HUES6 (cell line): ENCODE measurements around the gene HSPA13.
"Not testable (repeated sequence)": the region's sequence is repeated elsewhere in the genome, so short reads cannot be mapped to it uniquely, and the experiment has no call there.

ENCODE experiments used
- H3K27ac ChIP-seq: 2 replicates; pipeline ENCODE4 v1.7.0; 2013; ENCODE audit warnings: low read depth, mild to moderate bottlenecking, low read length, inconsistent platforms
- H3K27me3 ChIP-seq: 2 replicates; pipeline ENCODE4 v1.6.1; 2013; ENCODE audit warnings: low read length; ENCODE audit not compliant: control insufficient read depth, insufficient read depth
- H3K36me3 ChIP-seq: 2 replicates; pipeline ENCODE4 v1.6.1; 2013; ENCODE audit warnings: low read length; ENCODE audit not compliant: control insufficient read depth, insufficient read depth
- H3K4me1 ChIP-seq: 2 replicates; pipeline ENCODE4 v1.6.1; 2013; ENCODE audit warnings: low read length; ENCODE audit not compliant: control insufficient read depth, insufficient read depth
- H3K4me3 ChIP-seq: 2 replicates; pipeline ENCODE4 v1.5.1; 2013; ENCODE audit warnings: low read depth, low read length
- H3K9ac ChIP-seq: one replicate; pipeline ENCODE4 v1.6.1; 2013; ENCODE audit warnings: mild to moderate bottlenecking, low read length
- H3K9me3 ChIP-seq: 2 replicates; pipeline ENCODE4 v1.6.1; 2013; ENCODE audit warnings: low read depth, low read length; ENCODE audit not compliant: control insufficient read depth, insufficient read depth

Gene HSPA13

DNA sequence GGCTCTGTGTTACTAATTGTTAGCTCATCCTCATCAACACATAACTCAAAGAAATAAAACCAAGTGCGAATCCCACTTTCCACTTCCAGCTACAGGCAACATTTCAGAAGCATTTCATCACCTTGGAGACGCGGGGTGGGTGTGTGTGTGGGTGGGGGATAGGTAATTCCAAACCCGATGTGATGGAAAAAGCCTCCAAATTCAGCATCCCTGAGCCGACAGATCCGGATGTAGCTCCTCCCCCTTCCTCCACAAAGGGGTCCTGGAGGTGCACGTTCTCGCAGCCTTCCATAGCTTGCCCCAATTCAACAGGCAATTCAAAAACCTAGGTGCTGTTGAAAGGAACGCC is 486 bp downstream of the HSPA13 start:
- Histone ChIP-seq H3K27ac (no peak overlapping the region), H3K4me3 (peak overlapping the region; percentile 95), H3K27me3 (no peaks in the 10 kb centered on the region)

DNA sequence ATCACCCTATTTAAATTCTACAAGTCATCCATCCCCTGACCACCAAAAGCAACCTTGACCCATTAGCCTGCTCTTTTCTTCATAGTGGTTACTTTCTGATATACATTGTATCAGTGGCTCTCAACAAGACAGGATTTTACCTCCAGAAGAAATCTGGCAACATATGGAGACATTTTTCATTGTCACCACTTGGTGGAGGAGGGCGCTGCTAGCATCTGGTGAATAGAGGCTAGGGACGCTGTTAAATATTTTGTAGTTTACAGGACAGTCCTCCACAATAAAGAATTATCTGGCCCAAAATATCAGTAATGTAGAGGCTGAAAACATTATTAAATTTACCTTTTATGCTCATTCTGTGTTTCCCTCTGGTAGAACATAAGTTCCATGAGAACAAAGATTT is 6.1 kb downstream of the HSPA13 start:
- Histone ChIP-seq H3K9me3 (no peaks in the 10 kb centered on the region), H3K36me3 (peaks cover 65% of the 10 kb centered on the region)

More for the DNA sequence above, 486 bp downstream of the HSPA13 start:
- Histone ChIP-seq H3K9me3 (no peaks in the 10 kb centered on the region), H3K4me1 (peaks cover 14% of the 10 kb centered on the region), H3K36me3 (peaks cover 20% of the 10 kb centered on the region), H3K9ac (peak overlapping the region; percentile 85)

DNA sequence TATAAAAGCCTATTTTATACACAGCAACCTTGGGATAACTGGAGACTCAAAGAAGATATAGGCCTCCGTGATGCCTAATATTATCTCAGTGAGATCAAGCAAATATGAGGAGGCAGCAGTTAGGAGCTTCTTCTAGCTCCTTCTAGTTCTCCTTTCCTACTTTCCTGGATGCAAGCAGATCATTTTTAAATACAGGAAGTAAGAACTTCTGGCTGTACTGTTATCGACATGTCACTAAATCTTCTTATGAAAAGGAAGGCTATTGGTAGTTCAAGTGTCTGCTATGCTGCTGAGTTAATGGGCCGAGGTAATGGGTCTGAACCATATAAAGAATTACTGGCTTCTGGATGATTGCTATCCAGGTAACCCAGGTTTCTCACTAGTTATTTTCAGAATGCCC is 15.9 kb downstream of the HSPA13 start:
- Histone ChIP-seq H3K4me1 (no peaks in the 10 kb centered on the region), H3K27ac (no peak overlapping the region), H3K36me3 (no peaks in the 10 kb centered on the region), H3K9me3 (no peaks in the 10 kb centered on the region), H3K27me3 (no peaks in the 10 kb centered on the region), H3K9ac (no peak overlapping the region), H3K4me3 (no peak overlapping the region)

More for the DNA sequence above, 6.1 kb downstream of the HSPA13 start:
- H3K4me3 ChIP-seq: no peak overlapping the region
- no peaks in the 10 kb centered on the region for H3K27me3 ChIP-seq
- H3K27ac ChIP-seq: no peak overlapping the region
- H3K9ac ChIP-seq: no peak overlapping the region
- H3K4me1 ChIP-seq: peaks cover 12% of the 10 kb centered on the region

DNA sequence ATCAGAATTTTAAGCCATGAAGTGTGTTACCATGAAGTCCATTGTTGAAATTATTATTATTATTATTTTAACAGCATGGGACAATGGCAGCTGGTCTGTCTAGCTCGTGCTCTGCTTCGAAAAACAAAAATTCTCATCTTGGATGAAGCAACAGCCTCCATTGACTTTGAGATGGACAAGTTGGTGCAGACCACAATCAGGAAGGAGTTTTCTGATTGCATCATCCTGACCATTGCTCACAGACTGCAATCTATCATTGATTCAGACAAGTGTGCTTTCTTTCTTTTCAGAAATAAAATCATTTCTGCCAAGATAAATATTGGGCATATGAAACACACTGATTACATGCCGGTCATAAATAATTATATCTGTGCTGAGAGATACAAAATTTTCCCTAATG is 21.0 kb downstream of the HSPA13 start:
- Histone ChIP-seq H3K27ac (no peak overlapping the region), H3K36me3 (no peaks in the 10 kb centered on the region)

DNA sequence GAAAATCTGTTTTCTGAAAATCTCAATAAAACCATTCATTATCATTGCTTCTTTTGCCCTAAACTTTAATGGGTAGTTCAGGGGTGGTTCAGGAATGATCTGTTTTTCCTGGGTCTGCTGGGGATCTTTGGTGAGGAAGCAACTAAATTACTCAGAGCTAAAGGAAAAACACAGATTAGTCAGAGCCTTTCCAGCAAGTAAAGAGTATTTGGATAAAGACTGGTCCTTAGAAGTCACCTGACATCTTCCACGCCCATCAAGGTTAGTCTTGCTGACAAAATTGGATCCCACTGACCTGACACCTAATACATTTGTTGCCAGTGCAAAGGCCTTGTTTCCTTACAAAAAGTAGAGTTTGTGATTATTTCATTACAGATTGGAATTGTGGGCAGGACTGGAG is 24.2 kb downstream of the HSPA13 start:
- H3K36me3 ChIP-seq: no peaks in the 10 kb centered on the region
- H3K4me1 ChIP-seq: no peaks in the 10 kb centered on the region
- no peak overlapping the region for H3K4me3 ChIP-seq
- no peaks in the 10 kb centered on the region for H3K9me3 ChIP-seq
- H3K27me3 ChIP-seq: no peaks in the 10 kb centered on the region
- H3K9ac ChIP-seq: no peak overlapping the region
- H3K27ac ChIP-seq: no peak overlapping the region

More for the DNA sequence above, 21.0 kb downstream of the HSPA13 start:
- no peaks in the 10 kb centered on the region for H3K4me1 ChIP-seq
- no peaks in the 10 kb centered on the region for H3K9me3 ChIP-seq
- no peak overlapping the region for H3K4me3 ChIP-seq
- no peaks in the 10 kb centered on the region for H3K27me3 ChIP-seq
- H3K9ac ChIP-seq: no peak overlapping the region

DNA sequence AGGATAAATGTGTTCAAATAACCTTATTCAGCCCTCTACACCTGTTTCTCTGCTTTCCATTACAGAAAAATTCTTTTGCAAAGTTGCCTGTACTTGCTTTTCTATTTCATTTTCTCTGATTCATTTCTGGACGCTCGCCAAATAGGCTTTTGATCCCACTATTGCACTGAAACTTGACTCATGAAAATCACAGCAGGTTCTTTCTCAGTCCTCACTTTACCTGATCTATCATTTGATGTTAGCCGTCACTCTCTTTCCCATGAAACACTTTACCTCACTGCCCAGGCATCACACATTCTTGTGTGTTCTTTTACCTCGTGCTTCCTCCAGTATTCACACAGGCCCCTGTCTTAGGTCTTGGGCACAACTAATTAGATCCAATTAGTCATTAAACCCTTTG is 26.2 kb downstream of the HSPA13 start:
- Histone ChIP-seq H3K4me3 (no peak overlapping the region), H3K9me3 (no peaks in the 10 kb centered on the region), H3K27ac (no peak overlapping the region), H3K4me1 (no peaks in the 10 kb centered on the region), H3K27me3 (no peaks in the 10 kb centered on the region), H3K9ac (no peak overlapping the region), H3K36me3 (no peaks in the 10 kb centered on the region)

DNA sequence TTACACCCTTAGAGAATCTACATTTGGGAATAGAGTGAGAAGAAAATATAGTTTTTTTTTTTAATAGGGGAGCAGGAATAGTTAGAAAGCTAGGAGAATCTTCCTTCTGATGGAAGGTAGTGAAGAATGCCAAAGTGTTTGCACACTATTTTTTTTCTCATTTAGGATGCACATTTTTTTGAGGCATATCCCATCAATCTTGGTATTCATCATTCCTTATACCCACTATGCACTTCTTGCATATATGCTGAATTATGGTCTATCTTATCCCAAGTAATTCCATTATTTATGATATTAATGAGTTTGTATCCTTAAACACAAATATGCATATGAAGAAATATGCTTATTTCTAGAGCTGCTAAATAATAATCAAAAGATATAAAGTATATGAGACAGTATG is 28.4 kb downstream of the HSPA13 start:
- H3K36me3 ChIP-seq: no peaks in the 10 kb centered on the region
- H3K27ac ChIP-seq: no peak overlapping the region
- H3K4me3 ChIP-seq: no peak overlapping the region
- no peak overlapping the region for H3K9ac ChIP-seq
- H3K4me1 ChIP-seq: no peaks in the 10 kb centered on the region
- H3K9me3 ChIP-seq: no peaks in the 10 kb centered on the region
- H3K27me3 ChIP-seq: no peaks in the 10 kb centered on the region

DNA sequence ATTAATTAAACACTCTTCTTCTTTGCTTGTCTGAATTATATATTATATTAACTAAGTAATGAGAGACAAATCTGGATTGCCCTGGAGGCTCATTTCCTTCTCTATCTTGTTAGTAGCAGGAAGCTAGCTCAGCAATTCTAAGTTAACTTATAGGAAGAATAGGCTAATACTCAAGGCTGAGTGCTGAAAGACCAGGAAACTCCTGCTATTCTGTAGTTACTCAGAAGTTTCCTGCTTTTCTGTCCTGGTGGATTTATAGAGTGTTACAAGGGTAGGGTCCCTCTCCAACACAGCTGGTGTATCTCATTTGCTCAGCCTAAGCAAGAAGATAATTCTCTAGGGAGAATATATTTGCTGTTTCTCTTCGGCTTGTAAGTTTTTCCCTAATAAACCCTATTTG is 29.2 kb downstream of the HSPA13 start:
- Histone ChIP-seq H3K36me3 (no peaks in the 10 kb centered on the region), H3K9me3 (no peaks in the 10 kb centered on the region), H3K27ac (no peak overlapping the region), H3K4me3 (no peak overlapping the region), H3K9ac (no peak overlapping the region), H3K27me3 (no peaks in the 10 kb centered on the region), H3K4me1 (no peaks in the 10 kb centered on the region)

DNA sequence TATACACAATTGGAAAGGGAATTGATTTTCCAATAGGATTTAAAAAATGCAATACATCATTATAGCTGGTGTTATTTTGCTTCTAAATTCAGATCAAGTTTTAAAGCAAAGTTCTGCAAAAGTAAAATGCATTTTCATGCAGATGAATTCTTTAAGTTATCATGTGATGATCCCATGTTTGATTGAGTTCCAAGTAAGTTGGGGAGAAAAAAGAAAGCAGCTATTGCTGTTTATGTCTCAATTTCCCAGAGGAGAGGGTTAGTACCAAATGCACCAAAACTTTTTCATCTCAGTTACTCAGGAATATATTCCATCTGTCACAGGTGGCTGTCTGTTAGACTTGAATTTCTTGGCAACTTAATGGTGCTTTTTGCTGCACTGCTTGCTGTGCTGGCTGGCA is 29.7 kb downstream of the HSPA13 start:
- H3K27ac ChIP-seq: no peak overlapping the region
- no peaks in the 10 kb centered on the region for H3K4me1 ChIP-seq
- no peaks in the 10 kb centered on the region for H3K9me3 ChIP-seq
- no peak overlapping the region for H3K9ac ChIP-seq
- H3K27me3 ChIP-seq: no peaks in the 10 kb centered on the region
- H3K36me3 ChIP-seq: no peaks in the 10 kb centered on the region
- no peak overlapping the region for H3K4me3 ChIP-seq

DNA sequence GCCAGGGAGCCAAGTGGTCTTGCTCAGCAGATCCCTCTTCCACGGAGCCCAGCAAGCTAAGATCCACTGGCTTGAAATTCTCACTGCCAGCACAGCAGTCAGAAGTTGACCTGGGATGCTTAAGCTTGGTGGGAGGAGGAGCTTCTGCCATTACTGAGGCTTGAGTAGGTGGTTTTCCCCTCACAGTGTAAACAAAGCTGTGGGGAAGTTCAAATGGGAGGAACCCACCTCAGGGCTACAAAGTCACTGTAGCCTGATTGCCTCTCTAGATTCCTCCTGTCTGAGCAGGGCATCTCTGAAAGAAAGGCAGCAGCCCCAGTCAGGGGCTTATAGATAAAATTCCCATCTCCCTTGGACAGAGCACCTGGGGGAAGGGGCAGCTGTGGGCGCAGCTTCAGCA is 55.6 kb downstream of the HSPA13 start:
- not testable (repeated sequence) for H3K9ac ChIP-seq, H3K27ac ChIP-seq, H3K4me3 ChIP-seq, H3K9me3 ChIP-seq, H3K36me3 ChIP-seq, H3K4me1 ChIP-seq, H3K27me3 ChIP-seq

DNA sequence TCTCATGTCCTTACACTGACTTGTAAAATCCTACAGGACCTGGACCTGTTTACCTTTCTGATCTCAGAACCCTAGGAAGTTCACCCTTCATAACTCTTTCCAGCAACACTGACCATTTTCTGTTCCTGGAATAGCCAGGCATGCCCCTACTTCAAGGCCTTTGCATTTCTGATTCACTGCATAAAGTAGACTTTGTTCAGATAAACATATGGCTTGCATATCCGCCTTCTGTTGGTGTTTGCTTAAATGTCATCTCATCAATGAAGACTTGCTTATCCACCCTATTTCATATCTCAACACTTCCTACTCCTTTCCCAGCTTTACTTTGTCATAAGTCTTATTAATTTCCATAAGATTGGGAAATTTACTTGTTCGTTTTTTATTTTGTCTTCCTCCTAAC is 57.4 kb downstream of the HSPA13 start:
- H3K9ac ChIP-seq: no peak overlapping the region
- no peak overlapping the region for H3K27ac ChIP-seq
- no peak overlapping the region for H3K4me3 ChIP-seq
- no peaks in the 10 kb centered on the region for H3K4me1 ChIP-seq
- H3K9me3 ChIP-seq: no peaks in the 10 kb centered on the region
- no peaks in the 10 kb centered on the region for H3K27me3 ChIP-seq
- H3K36me3 ChIP-seq: no peaks in the 10 kb centered on the region
